Gastroesophageal sphincter (tissue), 3 donors: ENCODE measurements around the gene OTOG.

Source experiments
- EP300 ChIP-seq: sonication (generic); formaldehyde crosslinking; IDR thresholded peaks from one replicate; pipeline ENCODE4 v1.6.1; 2017; ENCODE audit warnings: antibody characterized with exemption, mild to moderate bottlenecking
- POLR2A ChIP-seq, 2 donors: fragments of 450-650 bp; IDR thresholded peaks; one replicate each; pipeline ENCODE4 v1.6.1; 2017; ENCODE audit warnings: antibody characterized with exemption in 2 of 2, mild to moderate bottlenecking in 2 of 2, moderate library complexity in 1 of 2
- POLR2AphosphoS5 ChIP-seq: sonication (generic); formaldehyde crosslinking; IDR thresholded peaks from one replicate; pipeline ENCODE4 v1.6.1; 2017; ENCODE audit warnings: antibody characterized with exemption
- TF ChIP-seq, protein P1 (sequence below), 4 experiments: fragments of 200-600 bp in 2 of 4; fragments of 450-650 bp in 2 of 4; sonication (generic) in 1 of 4; IDR thresholded peaks; one replicate each; pipeline ENCODE4 v1.5.1; 2017 to 2019; ENCODE audit warnings: antibody characterized with exemption in 4 of 4, mild to moderate bottlenecking in 2 of 4, moderate library complexity in 2 of 4

DNA sequence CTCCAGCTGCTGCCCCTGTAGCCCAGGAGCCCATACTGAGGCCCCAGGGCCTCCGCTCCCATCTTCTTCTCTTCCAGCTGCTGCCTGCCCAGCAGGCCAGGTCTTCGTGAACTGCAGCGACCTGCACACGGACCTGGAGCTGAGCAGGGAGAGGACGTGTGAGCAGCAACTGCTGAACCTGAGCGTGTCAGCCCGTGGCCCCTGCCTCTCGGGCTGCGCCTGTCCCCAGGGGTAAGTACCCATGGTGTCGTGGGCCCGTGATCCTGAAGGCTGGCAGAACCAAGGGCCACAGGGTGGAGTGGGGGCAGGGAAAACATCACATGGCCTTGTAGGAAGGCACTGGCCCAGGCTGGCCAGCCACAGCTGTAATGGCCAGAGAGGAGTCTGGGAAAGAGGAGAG, 31.2 kb downstream of the OTOG start:
- TF ChIP-seq, protein P1, sequence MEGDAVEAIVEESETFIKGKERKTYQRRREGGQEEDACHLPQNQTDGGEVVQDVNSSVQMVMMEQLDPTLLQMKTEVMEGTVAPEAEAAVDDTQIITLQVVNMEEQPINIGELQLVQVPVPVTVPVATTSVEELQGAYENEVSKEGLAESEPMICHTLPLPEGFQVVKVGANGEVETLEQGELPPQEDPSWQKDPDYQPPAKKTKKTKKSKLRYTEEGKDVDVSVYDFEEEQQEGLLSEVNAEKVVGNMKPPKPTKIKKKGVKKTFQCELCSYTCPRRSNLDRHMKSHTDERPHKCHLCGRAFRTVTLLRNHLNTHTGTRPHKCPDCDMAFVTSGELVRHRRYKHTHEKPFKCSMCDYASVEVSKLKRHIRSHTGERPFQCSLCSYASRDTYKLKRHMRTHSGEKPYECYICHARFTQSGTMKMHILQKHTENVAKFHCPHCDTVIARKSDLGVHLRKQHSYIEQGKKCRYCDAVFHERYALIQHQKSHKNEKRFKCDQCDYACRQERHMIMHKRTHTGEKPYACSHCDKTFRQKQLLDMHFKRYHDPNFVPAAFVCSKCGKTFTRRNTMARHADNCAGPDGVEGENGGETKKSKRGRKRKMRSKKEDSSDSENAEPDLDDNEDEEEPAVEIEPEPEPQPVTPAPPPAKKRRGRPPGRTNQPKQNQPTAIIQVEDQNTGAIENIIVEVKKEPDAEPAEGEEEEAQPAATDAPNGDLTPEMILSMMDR (IDR thresholded peaks at IDR 0.05), result no peak
- TF ChIP-seq POLR2AphosphoS5 (no peak), POLR2A (IDR thresholded peaks at IDR 0.05) (no peak), EP300 (no peak)
